H9 (cell line): ENCODE data around the gene SEMA7A. TPM values are rescaled to one million over a fixed set of nuclear protein-coding genes. Genes with fewer than 3 reads are reported as not detected.

Experiments used
- DNase-seq: peaks from one replicate; pipeline ENCODE4 v3.0.0-alpha.2; 2017
- H2AFZ ChIP-seq: one replicate; pipeline ENCODE4 v1.6.1; 2013; ENCODE audit warnings: mild to moderate bottlenecking, low read length, control low read depth, moderate library complexity
- H2AK5ac ChIP-seq: 2 replicates; pipeline ENCODE4 v1.6.1; 2013; ENCODE audit warnings: low read length, control low read depth, mixed read lengths; ENCODE audit not compliant: insufficient read length
- H2BK120ac ChIP-seq: one replicate; pipeline ENCODE4 v1.6.1; 2013; ENCODE audit warnings: low read depth, mild to moderate bottlenecking, low read length, control low read depth, inconsistent platforms; ENCODE audit not compliant: poor library complexity, severe bottlenecking
- H2BK12ac ChIP-seq: 2 replicates; pipeline ENCODE4 v1.6.1; 2013; ENCODE audit warnings: low read length, control low read depth, mixed read lengths, low read depth; ENCODE audit not compliant: insufficient read length
- H2BK15ac ChIP-seq: 2 replicates; pipeline ENCODE4 v1.6.1; 2013; ENCODE audit warnings: low read depth, low read length, control low read depth
- H2BK20ac ChIP-seq: one replicate; pipeline ENCODE4 v1.6.1; 2013; ENCODE audit warnings: low read depth, mild to moderate bottlenecking, low read length, control low read depth, inconsistent platforms; ENCODE audit not compliant: poor library complexity, severe bottlenecking
- H2BK5ac ChIP-seq: 2 replicates; pipeline ENCODE4 v1.6.1; 2013; ENCODE audit warnings: low read length, control low read depth, mixed read lengths; ENCODE audit not compliant: insufficient read length
- H3K14ac ChIP-seq: 2 replicates; pipeline ENCODE4 v1.6.1; 2013; ENCODE audit warnings: low read length, control low read depth; ENCODE audit not compliant: insufficient read depth
- H3K18ac ChIP-seq: 2 replicates; pipeline ENCODE4 v1.6.1; 2013; ENCODE audit warnings: low read depth, mild to moderate bottlenecking, mixed read lengths, low read length, control low read depth; ENCODE audit not compliant: insufficient read length
- H3K23ac ChIP-seq: 2 replicates; pipeline ENCODE4 v1.6.1; 2013; ENCODE audit warnings: low read length, control low read depth, mixed read lengths, low read depth; ENCODE audit not compliant: insufficient read length
- H3K23me2 ChIP-seq: 2 replicates; pipeline ENCODE4 v1.6.1; 2013; ENCODE audit warnings: low read depth, mild to moderate bottlenecking, mixed read lengths, low read length, control low read depth; ENCODE audit not compliant: insufficient read length, poor library complexity, severe bottlenecking
- H3K27ac ChIP-seq: 2 replicates; pipeline ENCODE4 v1.5.1; 2013; ENCODE audit warnings: low read length, control low read depth, mixed read lengths, low read depth; ENCODE audit not compliant: insufficient read length
- H3K27me3 ChIP-seq: 2 replicates; pipeline ENCODE4 v1.6.1; 2013; ENCODE audit warnings: low read length, control low read depth, inconsistent platforms; ENCODE audit not compliant: insufficient read depth
- H3K4ac ChIP-seq: 2 replicates; pipeline ENCODE4 v1.6.1; 2013; ENCODE audit warnings: low read depth, mild to moderate bottlenecking, control low read depth, inconsistent platforms, low read length, moderate library complexity
- H3K4me1 ChIP-seq: 2 replicates; pipeline ENCODE4 v1.6.1; 2013; ENCODE audit warnings: low read length, control low read depth, inconsistent platforms; ENCODE audit not compliant: insufficient read depth
- H3K4me2 ChIP-seq: 2 replicates; pipeline ENCODE4 v1.6.1; 2013; ENCODE audit warnings: low read length, control low read depth, mixed read lengths; ENCODE audit not compliant: insufficient read length, insufficient read depth
- H3K56ac ChIP-seq: 2 replicates; pipeline ENCODE4 v1.6.1; 2013; ENCODE audit warnings: low read depth, mild to moderate bottlenecking, mixed read lengths, low read length, control low read depth; ENCODE audit not compliant: insufficient read length
- H3K79me1 ChIP-seq: 2 replicates; pipeline ENCODE4 v1.6.1; 2013; ENCODE audit warnings: low read depth, mild to moderate bottlenecking, moderate library complexity, low read length, control low read depth, inconsistent platforms; ENCODE audit not compliant: insufficient read depth, poor library complexity, severe bottlenecking
- H3K79me2 ChIP-seq: 2 replicates; pipeline ENCODE4 v1.6.1; 2013; ENCODE audit warnings: low read length, control low read depth, inconsistent platforms; ENCODE audit not compliant: insufficient read depth
- H3K9ac ChIP-seq: 2 replicates; pipeline ENCODE4 v1.6.1; 2013; ENCODE audit warnings: low read length, control low read depth, mixed read lengths; ENCODE audit not compliant: insufficient read length; ENCODE audit errors: extremely low read depth
- H3K9me3 ChIP-seq: one replicate; pipeline ENCODE4 v1.6.1; 2013; ENCODE audit warnings: low read depth, low read length, inconsistent platforms; ENCODE audit not compliant: control insufficient read depth
- H3T11ph ChIP-seq: one replicate; pipeline ENCODE4 v1.6.1; 2013; ENCODE audit warnings: mild to moderate bottlenecking, low read length, control low read depth, inconsistent platforms
- H4K20me1 ChIP-seq: one replicate; pipeline ENCODE4 v1.6.1; 2013; ENCODE audit not compliant: control insufficient read depth, insufficient read length, insufficient read depth
- H4K5ac ChIP-seq: 2 replicates; pipeline ENCODE4 v1.6.1; 2013; ENCODE audit warnings: low read depth, mild to moderate bottlenecking, mixed read lengths, low read length, control low read depth; ENCODE audit not compliant: insufficient read length
- H4K8ac ChIP-seq: replicated peaks from 2 replicates; pipeline ENCODE4 v1.6.1; 2013; ENCODE audit warnings: low read length, control low read depth, mixed read lengths, low read depth; ENCODE audit not compliant: insufficient read length
- H4K91ac ChIP-seq: 2 replicates; pipeline ENCODE4 v1.6.1; 2013; ENCODE audit warnings: low read depth, mild to moderate bottlenecking, moderate library complexity, mixed read lengths, low read length, control low read depth; ENCODE audit not compliant: insufficient read length
- H3K27ac Mint-ChIP-seq, 3 experiments: 2 replicates in 2 of 3; 3 replicates in 1 of 3; pipeline ENCODE4 v1.8.0; 2020 to 2021; ENCODE audit warnings: mixed read lengths in 3 of 3, mild to moderate bottlenecking in 1 of 3, moderate library complexity in 1 of 3
- H3K27me3 Mint-ChIP-seq: 2 replicates; pipeline ENCODE4 v1.8.0; 2021; ENCODE audit warnings: low read depth, mild to moderate bottlenecking, moderate library complexity, mixed read lengths
- H3K36me3 Mint-ChIP-seq, 3 experiments: 2 replicates in 2 of 3; 3 replicates in 1 of 3; pipeline ENCODE4 v1.8.0; 2020 to 2021; ENCODE audit warnings: low read depth in 3 of 3, mixed read lengths in 3 of 3; ENCODE audit not compliant: insufficient read depth in 1 of 3
- H3K4me1 Mint-ChIP-seq, 2 experiments: 2 replicates each; pipeline ENCODE4 v1.8.0; 2020; ENCODE audit warnings: mixed read lengths in 2 of 2
- H3K4me3 Mint-ChIP-seq, 2 experiments: 2 replicates in 1 of 2; 3 replicates in 1 of 2; pipeline ENCODE4 v1.8.0; 2020 to 2021; ENCODE audit warnings: mild to moderate bottlenecking in 2 of 2, mixed read lengths in 2 of 2, moderate library complexity in 1 of 2
- H3K9me3 Mint-ChIP-seq, 2 experiments: 2 replicates in 1 of 2; 3 replicates in 1 of 2; pipeline ENCODE4 v1.8.0; 2020; ENCODE audit warnings: mild to moderate bottlenecking in 2 of 2, mixed read lengths in 2 of 2, moderate library complexity in 1 of 2
- CTCF ChIP-seq: fragments of 200-600 bp; sonication (generic); conservative IDR thresholded peaks from 3 replicates; pipeline ENCODE4 v1.8.0; 2021; ENCODE audit warnings: antibody characterized with exemption, mild to moderate bottlenecking
- WGBS: extraction: QIAGEN DNeasy Blood & Tissue Kit; methylation state at CpG from one replicate; pipeline ENCODE4 v1.1.7; 2013; ENCODE audit warnings: missing lambda C conversion rate, low lambda C conversion rate, mixed read lengths; ENCODE audit not compliant: insufficient read length; ENCODE audit errors: extremely low coverage; 5-methylcytosine and 5-hydroxymethylcytosine counted together
- total RNA-seq: library from RNA; stranded (reverse); gene quantifications from 2 replicates; pipeline ENCODE4 v1.2.1, GENCODE V29; 2021

SEMA7A gene
- total RNA-seq, 1 experiment from 2014 or later: 5.7 TPM

GRCh38 chr15:74415966-74416916 is 17.5 kb downstream of the SEMA7A start:
- H3K4me1 Mint-ChIP-seq: peaks cover 3 to 11% of the 10 kb centered on the region in 2 experiments; a peak in 3 of 4 replicates
- Histone ChIP-seq H3K14ac (no peak overlapping the region), H2BK15ac (no peak overlapping the region), H3K9me3 (no peaks in the 10 kb centered on the region), H3K27ac (no peak overlapping the region), H2BK5ac (no peak overlapping the region), H4K5ac (no peak overlapping the region), H2BK120ac (no peak overlapping the region), H3K23me2 (no peaks in the 10 kb centered on the region), H3K4me1 (no peaks in the 10 kb centered on the region), H3K23ac (no peak overlapping the region), H4K20me1 (no peaks in the 10 kb centered on the region), H2BK20ac (no peak overlapping the region), H2BK12ac (no peak overlapping the region), H4K91ac (no peak overlapping the region), H3K18ac (no peak overlapping the region), H2AK5ac (no peak overlapping the region), H4K8ac (no peak overlapping the region), H3K79me1 (no peaks in the 10 kb centered on the region), H3K56ac (no peak overlapping the region), H3K4me2 (no peak overlapping the region), H3K4ac (no peak overlapping the region), H3K27me3 (no peaks in the 10 kb centered on the region), H3T11ph (no peak overlapping the region), H2AFZ (no peak overlapping the region), H3K9ac (no peak overlapping the region), H3K79me2 (no peaks in the 10 kb centered on the region)
- TF ChIP-seq CTCF: no peak
- no peak overlapping the region for H3K4me3 Mint-ChIP-seq
- no peak for DNase-seq
- H3K9me3 Mint-ChIP-seq: no peaks in the 10 kb centered on the region
- peak overlapping the region in 1 of 3 experiments; percentile 5; a peak in 2 of 7 replicates for H3K27ac Mint-ChIP-seq
- H3K27me3 Mint-ChIP-seq: no peaks in the 10 kb centered on the region
- WGBS: no CpG with 5 or more reads among the region's 19 CpGs
- H3K36me3 Mint-ChIP-seq: peaks cover 6 to 15% (median 10%) of the 10 kb centered on the region in 3 experiments
